Activated CD8-positive, alpha-beta memory T cell treated with anti-CD3 and anti-CD28 coated beads for 4 hours (primary cell): ENCODE measurements around the gene OTOP3.
A peak's percentile ranks its signal among the peaks of the same experiment; 100 is the strongest.

ENCODE experiments used
- DNase-seq, 2 donors: peaks; one replicate each; pipeline ENCODE4 v3.0.0-alpha.2; 2020; ENCODE audit warnings: low read depth in 2 of 2

OTOP3 gene

DNA sequence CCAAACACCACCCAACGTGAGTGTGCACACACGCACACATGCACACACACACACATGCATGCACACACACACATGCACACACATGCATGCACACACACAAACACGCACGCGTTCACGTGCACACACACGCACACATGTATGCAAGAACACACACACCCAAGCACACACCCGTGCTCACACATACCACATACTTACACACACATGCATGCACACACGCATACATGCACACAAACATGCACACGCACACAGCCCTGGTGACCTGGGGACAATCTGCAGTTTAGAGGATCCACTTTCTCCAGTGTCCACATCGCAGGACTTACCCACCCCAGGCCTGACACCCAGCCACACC, 18.9 kb upstream of the OTOP3 start:
- no peak for DNase-seq

- no peak for DNase-seq
Observed at GRCh38 chr17:74917430-74917829, 18.3 kb upstream of the OTOP3 start.

DNA sequence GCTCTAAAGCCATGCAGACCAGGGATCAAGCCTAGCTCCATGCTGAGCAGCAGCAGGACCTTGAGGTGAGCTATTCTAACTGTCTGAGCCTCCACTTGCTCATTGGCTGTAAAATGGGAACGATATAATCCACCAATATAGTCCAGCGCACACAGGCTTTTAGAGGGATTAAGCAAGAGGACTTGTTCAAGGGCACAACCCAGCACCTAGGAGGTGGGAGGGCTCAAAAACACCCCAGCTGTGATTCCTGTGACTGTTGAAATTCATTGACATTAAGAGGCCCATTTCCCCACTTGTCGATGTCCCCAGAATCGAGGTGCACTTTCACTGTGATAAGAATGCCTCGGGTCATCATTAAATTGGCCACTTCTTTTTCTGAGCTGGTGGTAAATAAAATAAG, 16.8 kb upstream of the OTOP3 start:
- DNase-seq, result no peak

GRCh38 chr17:74919440-74920305, 16.0 kb upstream of the OTOP3 start:
- DNase-seq, result no peak

DNA sequence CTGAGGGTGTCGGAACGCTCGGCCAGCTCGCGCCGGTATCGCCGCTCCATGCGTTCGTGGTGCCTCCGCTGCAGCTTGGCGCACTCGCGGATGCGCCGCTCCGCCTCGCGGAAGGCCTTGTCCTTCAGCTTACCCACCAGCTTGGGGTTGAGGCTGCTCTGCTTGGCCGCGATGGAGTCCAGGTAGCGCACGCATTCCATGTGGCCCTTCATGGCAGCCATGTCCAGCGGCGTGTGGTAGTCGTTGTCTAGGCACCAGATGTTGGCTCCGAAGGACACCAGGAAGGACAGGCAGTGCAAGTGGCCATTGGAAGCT, 15.4 kb upstream of the OTOP3 start:
- no peak for DNase-seq

DNA sequence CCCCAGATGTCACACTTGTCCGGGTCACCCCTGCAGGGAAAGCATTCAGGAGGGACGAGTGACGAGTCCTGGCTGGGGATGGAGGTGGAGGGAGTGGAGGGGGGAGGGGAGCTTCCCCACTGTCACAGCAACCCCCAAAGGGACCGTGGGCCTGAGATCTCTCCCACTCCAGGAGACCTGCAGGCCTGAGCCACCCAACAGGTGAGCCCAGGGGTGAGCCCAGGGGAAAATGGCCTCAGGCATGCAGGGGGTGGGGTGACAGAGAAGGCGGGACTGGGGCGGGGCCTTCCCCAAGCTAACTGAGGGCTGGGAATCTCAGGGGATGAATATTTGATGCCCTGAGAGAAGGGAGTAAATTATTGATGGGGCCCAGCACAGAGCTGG, 15.1 kb upstream of the OTOP3 start:
- no peak for DNase-seq

DNA sequence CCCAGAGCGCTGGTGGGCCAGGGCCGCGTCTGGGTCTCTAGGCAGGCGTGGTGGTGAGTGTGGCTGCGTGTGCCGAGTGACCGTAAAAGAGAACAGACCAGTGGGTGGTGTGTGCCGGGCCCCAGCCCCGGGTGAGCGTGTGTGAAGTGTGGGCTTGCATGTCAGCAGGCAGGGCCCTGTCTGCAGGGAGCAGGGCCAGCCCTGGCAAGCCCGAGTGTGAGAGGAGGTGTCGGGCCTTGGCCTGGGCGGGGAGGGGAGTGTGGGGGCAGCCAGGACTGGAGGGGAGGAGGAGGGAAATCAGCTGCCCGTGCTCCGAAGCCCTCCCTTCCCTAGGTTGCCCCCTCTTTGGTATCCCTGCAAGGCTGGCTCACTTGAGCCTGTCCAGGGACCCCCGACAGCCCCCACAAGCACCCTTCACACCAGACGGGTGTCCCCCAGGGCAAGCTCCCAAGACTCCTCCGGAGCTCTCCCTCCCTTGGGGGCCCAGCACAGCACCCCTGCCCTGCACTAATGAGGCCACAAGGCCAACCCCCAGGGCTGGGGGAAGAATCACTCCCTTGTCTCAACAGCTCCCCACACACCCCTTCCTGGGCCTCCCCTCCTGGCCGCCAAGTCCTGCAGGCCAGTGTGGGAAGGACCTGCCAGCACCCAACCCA, 14.5 kb upstream of the OTOP3 start:
- no peak for DNase-seq

GRCh38 chr17:74921769-74922168, 13.9 kb upstream of the OTOP3 start:
- no peak for DNase-seq

- DNase-seq, result no peak
Observed at GRCh38 chr17:74922172-74922571, 13.5 kb upstream of the OTOP3 start.

GRCh38 chr17:74922694-74923537, 12.8 kb upstream of the OTOP3 start, which contains the start of gene USH1G:
TSS of gene USH1G (minus strand) at chr17:74923255. CDS start at chr17:74923073, 182 bp downstream.
- DNase-seq, result no peak

- DNase-seq, result peak; percentile 41 to 44
Observed at GRCh38 chr17:74923538-74924249, 12.0 kb upstream of the OTOP3 start.

DNA sequence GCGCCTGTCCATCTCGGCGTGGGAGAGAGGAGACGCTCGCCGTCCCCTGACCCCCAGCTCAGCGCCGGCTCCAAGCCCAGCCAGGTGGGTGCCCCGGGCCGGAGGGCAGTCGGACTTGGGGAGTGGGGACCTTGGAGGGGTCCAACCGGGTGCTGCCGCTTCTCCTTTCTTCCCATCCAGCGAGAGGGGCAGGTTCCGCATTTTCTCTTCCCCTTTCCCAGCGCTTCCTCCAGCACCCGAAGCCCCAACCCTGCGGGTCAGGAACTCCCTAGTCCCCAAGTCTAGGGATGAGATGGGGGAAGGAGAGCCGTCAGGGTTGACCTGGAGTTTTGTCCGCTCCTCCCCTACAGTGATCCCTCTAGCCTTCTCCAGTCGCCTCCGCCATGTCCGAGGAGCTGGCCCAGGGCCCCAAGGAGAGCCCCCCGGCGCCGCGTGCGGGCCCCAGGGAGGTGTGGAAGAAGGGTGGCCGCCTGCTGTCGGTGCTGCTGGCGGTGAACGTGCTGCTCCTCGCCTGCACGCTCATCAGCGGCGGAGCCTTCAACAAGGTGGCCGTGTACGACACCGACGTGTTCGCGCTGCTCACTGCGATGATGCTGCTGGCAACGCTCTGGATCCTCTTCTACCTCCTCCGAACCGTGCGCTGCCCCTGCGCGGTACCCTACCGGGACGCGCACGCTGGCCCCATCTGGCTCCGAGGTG, 11.3 kb upstream of the OTOP3 start, which contains the start of gene OTOP2:
Gene OTOP2 (plus strand): TSS at position 24 of the 699 bp plus-strand sequence. CDS start 360 bp downstream, at position 384.
- DNase-seq, result no peak

DNA sequence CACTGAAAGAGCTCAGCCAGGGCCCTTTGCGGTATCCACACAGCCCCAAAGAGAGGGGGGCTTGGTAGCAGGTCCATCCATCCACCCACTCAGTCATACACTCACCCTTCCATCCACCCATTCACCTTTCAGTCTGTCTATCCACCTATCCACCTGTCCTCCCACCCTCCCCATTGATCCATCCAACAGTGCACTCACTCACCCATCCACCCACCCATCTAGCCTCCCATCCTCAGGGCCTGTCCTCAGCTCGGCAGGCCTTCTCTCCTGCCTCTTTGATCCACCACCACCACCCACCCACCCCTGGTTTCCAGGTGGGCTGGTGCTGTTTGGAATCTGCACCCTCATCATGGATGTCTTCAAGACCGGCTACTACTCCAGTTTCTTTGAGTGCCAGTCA, 10.5 kb upstream of the OTOP3 start:
- DNase-seq, result no peak

- DNase-seq, result no peak
Observed at GRCh38 chr17:74928786-74929185, 6.9 kb upstream of the OTOP3 start.

DNA sequence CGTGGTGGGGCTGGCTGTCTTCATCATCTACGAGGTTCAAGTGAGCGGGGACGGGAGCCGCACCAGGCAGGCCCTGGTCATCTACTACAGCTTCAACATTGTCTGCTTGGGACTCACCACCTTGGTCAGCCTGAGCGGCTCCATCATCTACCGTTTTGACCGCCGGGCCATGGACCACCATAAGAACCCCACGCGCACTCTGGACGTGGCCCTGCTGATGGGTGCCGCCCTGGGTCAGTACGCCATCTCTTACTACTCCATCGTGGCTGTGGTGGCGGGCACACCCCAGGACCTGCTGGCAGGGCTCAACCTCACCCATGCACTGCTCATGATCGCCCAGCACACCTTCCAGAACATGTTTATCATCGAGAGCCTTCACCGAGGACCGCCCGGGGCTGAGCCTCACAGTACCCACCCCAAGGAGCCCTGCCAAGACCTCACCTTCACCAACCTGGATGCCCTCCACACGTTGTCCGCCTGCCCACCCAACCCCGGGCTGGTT, 5.1 kb upstream of the OTOP3 start:
- no peak for DNase-seq

GRCh38 chr17:74935048-74935447, 650 bp upstream of the OTOP3 start:
- no peak for DNase-seq

DNA sequence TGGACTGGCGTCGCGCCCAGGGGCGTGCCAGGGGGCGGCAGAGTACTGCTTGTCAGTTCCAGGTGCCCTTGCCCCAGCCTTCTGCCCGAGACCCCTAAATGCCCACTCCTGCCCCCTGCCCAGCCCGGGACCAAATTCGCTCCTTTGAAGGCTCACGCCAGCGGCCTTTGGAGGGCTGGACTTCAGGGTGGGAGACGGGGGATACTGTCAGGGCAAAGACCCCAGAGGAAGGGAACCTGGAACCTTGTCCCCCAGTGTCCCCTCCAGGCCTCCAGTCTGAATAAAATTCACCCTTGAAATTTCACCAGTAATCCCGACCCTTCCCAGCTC, 737 bp downstream of the OTOP3 start:
- DNase-seq, result no peak

GRCh38 chr17:74937064-74938051, 1.7 kb downstream of the OTOP3 start:
- no peak for DNase-seq

- DNase-seq, result no peak
Observed at GRCh38 chr17:74938194-74938950, 2.7 kb downstream of the OTOP3 start.
